K562 (cell line): ENCODE measurements around the gene BZW2. TPM values are rescaled to one million over a fixed set of nuclear protein-coding genes. Genes with fewer than 3 reads are reported as not detected.

Experiments
- ATAC-seq: fragments of 200-7000 bp; cut with Tn5 transposase; 3 replicates; pipeline ENCODE4 v1.9.1; 2020; ENCODE audit warnings: moderate library complexity
- BruUV-seq: library from RNA; stranded (reverse); fragments of 400-500 nt; replicated peaks from 2 replicates; lab custom pipeline; 2021; lab: Mats Ljungman, UMichigan
- CTCF ChIA-PET: fragments of 300-600 bp; formaldehyde crosslinking; extraction: SDS; loops from one replicate; lab custom pipeline; 2021; ENCODE audit warnings: low intra/inter-chr PET ratio; lab: Yijun Ruan, JAX
- POLR2A ChIA-PET: fragments of 300-600, 350-650 bp; sonication (Branson Sonifier 250); formaldehyde crosslinking; extraction: SDS; loops from one replicate; lab custom pipeline; 2021; ENCODE audit warnings: antibody characterized with exemption, inconsistent platforms; lab: Yijun Ruan, JAX
- DNase-seq, 4 experiments: peaks; one replicate each; pipeline versions ENCODE4 v3.0.0 to v3.0.0-alpha.2; 2011 to 2018; ENCODE audit warnings: low spot score in 3 of 4, mixed read lengths in 3 of 4; ENCODE audit errors: extremely low read depth in 1 of 4
- FAIRE-seq: peaks from 2 replicates; lab custom pipeline; 2011; peaks lifted over from hg19 to GRCh38; lab: Jason Lieb, UNC
- H2AFZ ChIP-seq: 2 replicates; pipeline ENCODE4 v1.6.0; 2011; ENCODE audit warnings: low read depth, low read length, control low read depth, inconsistent platforms
- H3K27ac ChIP-seq: fragments of 200-600 bp; 3 replicates; pipeline ENCODE4 v1.8.0; 2011; ENCODE audit warnings: low read depth, mild to moderate bottlenecking, control low read depth, inconsistent platforms, low read length, moderate library complexity, mixed read lengths; ENCODE audit errors: extremely low read depth
- H3K27me3 ChIP-seq, 2 experiments: fragments of 300-600 bp in 1 of 2; 2 replicates in 1 of 2; 3 replicates in 1 of 2; pipeline versions ENCODE4 v1.6.0 to v1.8.0; 2011; ENCODE audit warnings: inconsistent platforms in 2 of 2, low read length in 2 of 2, mild to moderate bottlenecking in 1 of 2, mixed read lengths in 1 of 2, moderate library complexity in 1 of 2; ENCODE audit not compliant: control insufficient read depth in 2 of 2, insufficient read depth in 2 of 2
- H3K36me3 ChIP-seq: fragments of 300-600 bp; 3 replicates; pipeline ENCODE4 v1.8.0; 2011; ENCODE audit warnings: mild to moderate bottlenecking, low read length, inconsistent platforms; ENCODE audit not compliant: control insufficient read depth, insufficient read depth
- H3K4me1 ChIP-seq, 2 experiments: fragments of 200-600 bp in 1 of 2; replicated peaks in 1 of 2; 2 replicates in 1 of 2; 3 replicates in 1 of 2; pipeline versions ENCODE4 v1.5.1 to v1.8.0; 2011; ENCODE audit warnings: inconsistent platforms in 2 of 2, low read length in 2 of 2, mild to moderate bottlenecking in 1 of 2, mixed read lengths in 1 of 2, moderate library complexity in 1 of 2; ENCODE audit not compliant: control insufficient read depth in 2 of 2, insufficient read depth in 2 of 2
- H3K4me2 ChIP-seq: 2 replicates; pipeline ENCODE4 v1.6.1; 2011; ENCODE audit warnings: low read length, control low read depth, inconsistent platforms, mixed read lengths; ENCODE audit not compliant: insufficient read depth
- H3K4me3 ChIP-seq: fragments of 200-600 bp; sonication (generic), shearing (Covaris generic); 2 replicates; pipeline ENCODE4 v1.5.1; 2016; ENCODE audit warnings: control low read depth, inconsistent platforms
- H3K79me2 ChIP-seq: fragments of 200-600 bp; 3 replicates; pipeline ENCODE4 v1.8.0; 2011; ENCODE audit warnings: low read length, inconsistent platforms; ENCODE audit not compliant: control insufficient read depth, insufficient read depth
- H3K9ac ChIP-seq, 2 experiments: 2 replicates each; pipeline versions ENCODE4 v1.6.0 to v1.6.1; 2011; ENCODE audit warnings: low read depth in 2 of 2, low read length in 2 of 2, control low read depth in 1 of 2, inconsistent platforms in 1 of 2, mild to moderate bottlenecking in 1 of 2, mixed read lengths in 1 of 2; ENCODE audit not compliant: insufficient read depth in 1 of 2
- H3K9me1 ChIP-seq: one replicate; pipeline ENCODE4 v1.6.0; 2011; ENCODE audit warnings: inconsistent platforms, mild to moderate bottlenecking, low read length, moderate library complexity; ENCODE audit not compliant: control insufficient read depth, insufficient read depth
- H3K9me3 ChIP-seq: replicated peaks from 2 replicates; pipeline ENCODE4 v1.5.1; 2011; ENCODE audit warnings: low read depth, low read length, inconsistent platforms; ENCODE audit not compliant: control insufficient read depth, insufficient read depth
- H4K20me1 ChIP-seq: replicated peaks from 2 replicates; pipeline ENCODE4 v1.6.1; 2011; ENCODE audit warnings: low read length, inconsistent platforms, mixed read lengths; ENCODE audit not compliant: control insufficient read depth, insufficient read depth
- HNRNPL ChIP-seq: fragments of 200-400 bp; formaldehyde crosslinking; IDR thresholded peaks from 2 replicates; pipeline ENCODE4 v1.6.1; 2017; ENCODE audit warnings: low read depth, mild to moderate bottlenecking, low read length
- PPARD ChIP-seq: fragments of 250-450 bp; sonication (Bioruptor Pico); IDR thresholded peaks from 2 replicates; pipeline ENCODE4 v1.8.0; 2022; ENCODE audit warnings: inconsistent platforms, mild to moderate bottlenecking, moderate library complexity
- SMAD3 ChIP-seq: fragments of 450-650 bp; formaldehyde crosslinking; conservative IDR thresholded peaks from 2 replicates; pipeline ENCODE4 v1.4.0; 2020; ENCODE audit warnings: mild to moderate bottlenecking
- ZEB2 ChIP-seq: fragments of 450-650 bp; IDR thresholded peaks from 2 replicates; pipeline ENCODE4 v1.6.1; 2016
- ZNF316 ChIP-seq: fragments of 450-650 bp; IDR thresholded peaks from 2 replicates; pipeline ENCODE4 v1.6.1; 2016
- ZNF444 ChIP-seq: fragments of 250-450 bp; sonication (Bioruptor Pico); IDR thresholded peaks from 2 replicates; pipeline ENCODE4 v1.4.0; 2020; ENCODE audit warnings: mild to moderate bottlenecking, moderate library complexity
- WGBS: fragments of 100-300 bp; shearing (Covaris generic); methylation state at CpG from one replicate; pipeline ENCODE4 v1.1.6; 2016; ENCODE audit warnings: low coverage, mixed read lengths; ENCODE audit not compliant: insufficient coverage; ENCODE audit errors: missing lambda C conversion rate; 5-methylcytosine and 5-hydroxymethylcytosine counted together
- in situ Hi-C: fragments of 300-500 bp; cut with MboI; formaldehyde crosslinking; loops from 4 replicates; pipeline ENCODE4 v1.15.0; 2018; ENCODE audit warnings: inconsistent platforms, mixed read lengths
- intact Hi-C: fragments of 100-400 bp; cut with micrococcal nuclease; formaldehyde crosslinking; loops from 2 replicates; pipeline ENCODE4 v1.14.2; 2022
- polyA plus RNA-seq, 8 experiments: library from polyadenylated mRNA; depleted of rRNA in 4 of 8; stranded (reverse) in 5 of 8; unstranded in 3 of 8; fragments of >200 nt; fragmentation: Nextera tagmentation in 2 of 8; fragmentation: Illumina TruSeq in 1 of 8; extraction: Ambion mirVana in 2 of 8; extraction: Trizol in 1 of 8; gene quantifications; 2 replicates each; pipeline versions ENCODE4 v1.2.1 to v1.2.3, GENCODE V29; 2011 to 2014; ENCODE audit warnings: inconsistent platforms in 1 of 8, missing spikeins in 1 of 8
- total RNA-seq, 7 experiments: library from RNA; depleted of rRNA in 6 of 7; stranded (reverse); fragments of >200 nt in 6 of 7; fragmentation: Illumina TruSeq in 2 of 7; extraction: Trizol in 2 of 7; gene quantifications; 2 replicates each; pipeline versions ENCODE4 v1.2.1 to v1.2.3, GENCODE V29; 2011 to 2021; ENCODE audit warnings: low replicate concordance in 1 of 7
- TF ChIP-seq, protein P1 (sequence below): sonication (generic); formaldehyde crosslinking; IDR thresholded peaks from 2 replicates; pipeline ENCODE4 v1.4.0; 2020; ENCODE audit warnings: mild to moderate bottlenecking, missing genetic modification reagents
- TF ChIP-seq, protein P2 (sequence below): fragments of 250-450 bp; sonication (Bioruptor Pico); IDR thresholded peaks from 2 replicates; pipeline ENCODE4 v1.8.0; 2021; ENCODE audit warnings: moderate library complexity, mild to moderate bottlenecking, inconsistent platforms

BZW2 gene
- total and polyA plus RNA-seq, 9 of the 15 experiments (the other 6 are each of a cell fraction or from before 2014, with no cell fraction given), result 140 to 316 (median 173) TPM

GRCh38 chr7:16730937-16731336 lies 85.0 kb downstream of the BZW2 start:
- Histone ChIP-seq H2AFZ (peak overlapping the region; percentile 19; the same call in 1 of the 2 replicates), H3K4me3 (no peak overlapping the region), H3K79me2 (no peaks in the 10 kb centered on the region), H3K4me2 (no peak overlapping the region), H4K20me1 (no peaks in the 10 kb centered on the region), H3K36me3 (no peaks in the 10 kb centered on the region), H3K9ac (no peak overlapping the region; a peak in 1 of 4 replicates), H3K4me1 (peaks cover 0 to 3% of the 10 kb centered on the region in 2 experiments; a peak in 3 of 5 replicates), H3K27ac (no peak overlapping the region; the same call in 2 of the 3 replicates), H3K9me1 (no peaks in the 10 kb centered on the region), H3K9me3 (no peaks in the 10 kb centered on the region), H3K27me3 (no peaks in the 10 kb centered on the region)
- no peak for DNase-seq
- CTCF ChIA-PET, result no interaction called here
- in situ Hi-C loops (no loop called here), intact Hi-C loops (no loop called here)
- no TSS peak for BruUV-seq
- ATAC-seq, result peak; percentile 46
- 53% methylated on average over 3 of the region's 3 CpGs for WGBS
- FAIRE-seq, result no peak
- POLR2A ChIA-PET, result no interaction called here
- TF ChIP-seq, protein P1, sequence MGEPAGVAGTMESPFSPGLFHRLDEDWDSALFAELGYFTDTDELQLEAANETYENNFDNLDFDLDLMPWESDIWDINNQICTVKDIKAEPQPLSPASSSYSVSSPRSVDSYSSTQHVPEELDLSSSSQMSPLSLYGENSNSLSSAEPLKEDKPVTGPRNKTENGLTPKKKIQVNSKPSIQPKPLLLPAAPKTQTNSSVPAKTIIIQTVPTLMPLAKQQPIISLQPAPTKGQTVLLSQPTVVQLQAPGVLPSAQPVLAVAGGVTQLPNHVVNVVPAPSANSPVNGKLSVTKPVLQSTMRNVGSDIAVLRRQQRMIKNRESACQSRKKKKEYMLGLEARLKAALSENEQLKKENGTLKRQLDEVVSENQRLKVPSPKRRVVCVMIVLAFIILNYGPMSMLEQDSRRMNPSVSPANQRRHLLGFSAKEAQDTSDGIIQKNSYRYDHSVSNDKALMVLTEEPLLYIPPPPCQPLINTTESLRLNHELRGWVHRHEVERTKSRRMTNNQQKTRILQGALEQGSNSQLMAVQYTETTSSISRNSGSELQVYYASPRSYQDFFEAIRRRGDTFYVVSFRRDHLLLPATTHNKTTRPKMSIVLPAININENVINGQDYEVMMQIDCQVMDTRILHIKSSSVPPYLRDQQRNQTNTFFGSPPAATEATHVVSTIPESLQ, result no peak
- TF ChIP-seq SMAD3 (CRISPR knock-in tag) (no peak), PPARD (CRISPR knock-in tag) (no peak), ZNF444 (no peak), HNRNPL (no peak), ZEB2 (no peak), ZNF316 (peak; percentile 35; the same call in 1 of the 2 replicates)
- TF ChIP-seq, protein P2, sequence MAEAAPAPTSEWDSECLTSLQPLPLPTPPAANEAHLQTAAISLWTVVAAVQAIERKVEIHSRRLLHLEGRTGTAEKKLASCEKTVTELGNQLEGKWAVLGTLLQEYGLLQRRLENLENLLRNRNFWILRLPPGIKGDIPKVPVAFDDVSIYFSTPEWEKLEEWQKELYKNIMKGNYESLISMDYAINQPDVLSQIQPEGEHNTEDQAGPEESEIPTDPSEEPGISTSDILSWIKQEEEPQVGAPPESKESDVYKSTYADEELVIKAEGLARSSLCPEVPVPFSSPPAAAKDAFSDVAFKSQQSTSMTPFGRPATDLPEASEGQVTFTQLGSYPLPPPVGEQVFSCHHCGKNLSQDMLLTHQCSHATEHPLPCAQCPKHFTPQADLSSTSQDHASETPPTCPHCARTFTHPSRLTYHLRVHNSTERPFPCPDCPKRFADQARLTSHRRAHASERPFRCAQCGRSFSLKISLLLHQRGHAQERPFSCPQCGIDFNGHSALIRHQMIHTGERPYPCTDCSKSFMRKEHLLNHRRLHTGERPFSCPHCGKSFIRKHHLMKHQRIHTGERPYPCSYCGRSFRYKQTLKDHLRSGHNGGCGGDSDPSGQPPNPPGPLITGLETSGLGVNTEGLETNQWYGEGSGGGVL (CRISPR knock-in tag), result no peak
